ENCODE measurements around the gene WT1.

The WT1 gene

GRCh38 chr11:32395127-32395526 lies 40.2 kb downstream of the WT1 start:
- no peak overlapping the region for H3K27ac ChIP-seq
- H3K4me3 ChIP-seq (ENCODE audit: low read depth, low read length) = no peak overlapping the region
- TF ChIP-seq, protein P1, sequence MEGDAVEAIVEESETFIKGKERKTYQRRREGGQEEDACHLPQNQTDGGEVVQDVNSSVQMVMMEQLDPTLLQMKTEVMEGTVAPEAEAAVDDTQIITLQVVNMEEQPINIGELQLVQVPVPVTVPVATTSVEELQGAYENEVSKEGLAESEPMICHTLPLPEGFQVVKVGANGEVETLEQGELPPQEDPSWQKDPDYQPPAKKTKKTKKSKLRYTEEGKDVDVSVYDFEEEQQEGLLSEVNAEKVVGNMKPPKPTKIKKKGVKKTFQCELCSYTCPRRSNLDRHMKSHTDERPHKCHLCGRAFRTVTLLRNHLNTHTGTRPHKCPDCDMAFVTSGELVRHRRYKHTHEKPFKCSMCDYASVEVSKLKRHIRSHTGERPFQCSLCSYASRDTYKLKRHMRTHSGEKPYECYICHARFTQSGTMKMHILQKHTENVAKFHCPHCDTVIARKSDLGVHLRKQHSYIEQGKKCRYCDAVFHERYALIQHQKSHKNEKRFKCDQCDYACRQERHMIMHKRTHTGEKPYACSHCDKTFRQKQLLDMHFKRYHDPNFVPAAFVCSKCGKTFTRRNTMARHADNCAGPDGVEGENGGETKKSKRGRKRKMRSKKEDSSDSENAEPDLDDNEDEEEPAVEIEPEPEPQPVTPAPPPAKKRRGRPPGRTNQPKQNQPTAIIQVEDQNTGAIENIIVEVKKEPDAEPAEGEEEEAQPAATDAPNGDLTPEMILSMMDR (IDR thresholded peaks at IDR 0.05; ENCODE audit: low read depth, low read length) = no peak
- H3K27me3 ChIP-seq (ENCODE audit: insufficient read depth, low read depth, severe bottlenecking) = peaks cover 50% of the 10 kb centered on the region
- no peak for DNase-seq
- no peaks in the 10 kb centered on the region for H3K36me3 ChIP-seq
- peaks cover 3% of the 10 kb centered on the region for H3K9me3 ChIP-seq (ENCODE audit: severe bottlenecking)

- Histone ChIP-seq H3K9me3 (ENCODE audit: severe bottlenecking) (no peaks in the 10 kb centered on the region), H3K4me3 (ENCODE audit: low read depth, low read length) (no peak overlapping the region), H3K27me3 (ENCODE audit: insufficient read depth, low read depth, severe bottlenecking) (peaks cover 54% of the 10 kb centered on the region), H3K27ac (no peak overlapping the region), H3K36me3 (no peaks in the 10 kb centered on the region)
- TF ChIP-seq, protein P1 (IDR thresholded peaks at IDR 0.05; ENCODE audit: low read depth, low read length) = no peak
- no peak for DNase-seq
These were observed 42.5 kb downstream of the WT1 start for GRCh38 chr11:32392840-32393239.

- peaks cover 54% of the 10 kb centered on the region for H3K27me3 ChIP-seq (ENCODE audit: insufficient read depth, low read depth, severe bottlenecking)
- DNase-seq = no peak
- H3K36me3 ChIP-seq = no peaks in the 10 kb centered on the region
- TF ChIP-seq, protein P1 (IDR thresholded peaks at IDR 0.05; ENCODE audit: low read depth, low read length) = no peak
- no peak overlapping the region for H3K27ac ChIP-seq
- H3K9me3 ChIP-seq (ENCODE audit: severe bottlenecking) = no peaks in the 10 kb centered on the region
- no peak overlapping the region for H3K4me3 ChIP-seq (ENCODE audit: low read depth, low read length)
These were observed 43.3 kb downstream of the WT1 start for GRCh38 chr11:32391956-32392553.

DNA sequence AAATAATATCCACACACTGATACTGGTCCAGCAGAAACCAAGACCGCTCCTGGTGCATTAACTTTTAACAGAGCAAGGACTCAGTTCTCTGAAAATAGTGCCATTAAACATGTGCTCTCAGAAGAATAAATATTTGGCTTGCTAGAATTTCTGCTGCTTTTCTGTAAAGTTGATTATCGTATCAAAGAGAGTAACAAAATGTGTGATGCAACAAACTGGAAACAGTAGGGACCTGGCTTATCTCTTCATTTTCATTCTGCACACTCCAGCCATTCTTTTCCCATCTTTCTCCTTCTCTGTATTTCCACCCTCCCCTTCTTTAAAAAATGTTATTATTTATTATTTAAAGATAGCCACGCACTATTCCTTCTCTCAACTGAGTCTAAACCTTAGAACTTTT lies 43.9 kb downstream of the WT1 start:
- H3K27me3 ChIP-seq (ENCODE audit: insufficient read depth, low read depth, severe bottlenecking) = peaks cover 54% of the 10 kb centered on the region
- no peaks in the 10 kb centered on the region for H3K36me3 ChIP-seq
- no peak for DNase-seq
- TF ChIP-seq, protein P1 (IDR thresholded peaks at IDR 0.05; ENCODE audit: low read depth, low read length) = no peak
- H3K27ac ChIP-seq = no peak overlapping the region
- no peaks in the 10 kb centered on the region for H3K9me3 ChIP-seq (ENCODE audit: severe bottlenecking)
- no peak overlapping the region for H3K4me3 ChIP-seq (ENCODE audit: low read depth, low read length)

DNA sequence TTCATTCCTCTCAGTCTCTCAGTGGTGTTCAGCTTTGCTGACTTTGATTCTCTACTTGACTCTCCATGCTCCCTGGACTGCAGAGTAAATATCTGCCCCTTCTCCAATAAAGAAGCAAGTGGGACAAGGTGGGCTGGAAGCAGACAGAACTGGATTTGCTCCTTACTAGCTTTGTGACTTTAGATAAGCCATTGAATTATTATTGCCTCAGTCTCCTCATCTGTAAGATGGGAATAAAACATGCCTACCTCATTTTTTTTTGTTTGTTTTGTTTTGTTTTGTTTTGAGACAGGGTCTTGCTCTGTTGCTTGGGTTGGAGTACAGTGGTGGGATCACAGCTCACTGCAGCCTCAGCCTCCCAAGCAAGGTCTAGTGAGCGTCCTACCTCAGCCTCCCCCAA lies 44.6 kb downstream of the WT1 start:
- no peak overlapping the region for H3K27ac ChIP-seq
- DNase-seq = no peak
- H3K9me3 ChIP-seq (ENCODE audit: severe bottlenecking) = no peaks in the 10 kb centered on the region
- no peak overlapping the region for H3K4me3 ChIP-seq (ENCODE audit: low read depth, low read length)
- H3K27me3 ChIP-seq (ENCODE audit: insufficient read depth, low read depth, severe bottlenecking) = peaks cover 50% of the 10 kb centered on the region
- no peaks in the 10 kb centered on the region for H3K36me3 ChIP-seq
- TF ChIP-seq, protein P1 (IDR thresholded peaks at IDR 0.05; ENCODE audit: low read depth, low read length) = no peak

Data from WERI-Rb-1 (cell line).